ENCODE results near the gene NANOS3. TPM values are rescaled to one million over a fixed set of nuclear protein-coding genes. Genes with fewer than 3 reads are reported as not detected.

Gene NANOS3
- total and polyA plus RNA-seq, 2 of the 13 experiments (the other 11 are each of a cell fraction or from before 2014, with no cell fraction given), result 0.21 TPM; not detected in 1

DNA sequence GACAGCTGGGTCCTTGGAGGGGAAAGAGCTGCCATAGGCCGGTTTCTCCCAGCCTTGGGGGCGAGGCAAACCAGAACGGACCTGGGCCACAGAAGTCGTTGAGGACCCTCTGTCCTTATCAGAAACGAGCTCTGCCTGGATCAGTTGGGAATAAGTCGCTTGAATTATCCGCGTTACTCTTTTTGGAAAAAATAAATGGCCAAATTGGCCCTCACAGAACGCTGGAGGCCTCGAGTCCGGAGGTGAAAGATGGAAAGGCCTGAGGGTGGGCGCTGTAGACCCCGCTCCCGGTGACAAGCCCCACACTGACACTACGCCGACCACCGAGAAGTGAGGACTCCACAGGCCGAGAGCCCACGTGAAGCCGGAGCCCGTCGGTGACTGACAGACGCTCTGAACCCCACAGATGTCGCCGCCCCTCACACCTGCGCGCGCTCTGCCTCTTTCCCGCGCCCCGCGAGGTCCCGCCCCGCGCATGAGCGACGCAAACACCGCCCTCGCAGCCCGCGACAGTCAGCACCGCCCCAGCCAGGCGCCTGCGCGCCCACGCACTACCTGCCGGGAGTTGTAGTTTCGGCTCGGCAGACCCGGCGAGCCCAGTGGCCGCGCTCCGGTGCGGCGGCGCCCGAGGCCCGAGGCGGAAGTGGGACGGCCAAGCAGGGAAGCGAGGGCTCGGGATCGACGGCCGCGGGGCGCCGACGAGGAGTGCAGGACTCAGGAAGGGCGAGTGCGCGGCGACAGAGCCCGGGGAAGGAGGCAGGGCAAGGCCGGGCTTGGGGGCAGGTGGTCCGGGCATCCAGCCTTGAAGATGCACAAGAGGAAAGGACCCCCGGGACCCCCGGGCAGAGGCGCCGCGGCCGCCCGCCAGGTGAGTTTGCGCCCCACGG is 28.9 kb downstream of the NANOS3 start, which contains the start of the genes BRME1 and CC2D1A (continued):
- no peak for TF ChIP-seq ZKSCAN5 (CRISPR knock-in tag; IDR thresholded peaks at IDR 0.05)
- no peak for TF ChIP-seq ETV6 (CRISPR knock-in tag; conservative IDR thresholded peaks at IDR 0.05)
- TF ChIP-seq ZNF441 (CRISPR knock-in tag; IDR thresholded peaks at IDR 0.05; ENCODE audit: borderline replicate concordance), result peak; percentile 83
- peak; percentile 32 for TF ChIP-seq PRPF4 (IDR thresholded peaks at IDR 0.05; ENCODE audit: low read depth, low read length, poor library complexity, severe bottlenecking)
- TF ChIP-seq ZNF761 (CRISPR knock-in tag; conservative IDR thresholded peaks at IDR 0.05), result no peak
- 0 out of 2 replicates have a peak, but pooled peaks have one; percentile 47 for TF ChIP-seq ZNF136 (CRISPR knock-in tag; IDR thresholded peaks at IDR 0.05; ENCODE audit: low read depth)
- TF ChIP-seq RCOR2 (CRISPR knock-in tag; IDR thresholded peaks at IDR 0.05), result no peak
- TF ChIP-seq ZNF34 (CRISPR knock-in tag; IDR thresholded peaks at IDR 0.05; ENCODE audit: borderline replicate concordance), result no peak
- TF ChIP-seq TRIM24 (CRISPR knock-in tag; IDR thresholded peaks at IDR 0.05), result no peak
- TF ChIP-seq, protein P1, sequence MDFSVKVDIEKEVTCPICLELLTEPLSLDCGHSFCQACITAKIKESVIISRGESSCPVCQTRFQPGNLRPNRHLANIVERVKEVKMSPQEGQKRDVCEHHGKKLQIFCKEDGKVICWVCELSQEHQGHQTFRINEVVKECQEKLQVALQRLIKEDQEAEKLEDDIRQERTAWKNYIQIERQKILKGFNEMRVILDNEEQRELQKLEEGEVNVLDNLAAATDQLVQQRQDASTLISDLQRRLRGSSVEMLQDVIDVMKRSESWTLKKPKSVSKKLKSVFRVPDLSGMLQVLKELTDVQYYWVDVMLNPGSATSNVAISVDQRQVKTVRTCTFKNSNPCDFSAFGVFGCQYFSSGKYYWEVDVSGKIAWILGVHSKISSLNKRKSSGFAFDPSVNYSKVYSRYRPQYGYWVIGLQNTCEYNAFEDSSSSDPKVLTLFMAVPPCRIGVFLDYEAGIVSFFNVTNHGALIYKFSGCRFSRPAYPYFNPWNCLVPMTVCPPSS (IDR thresholded peaks at IDR 0.05), result no peak
- peak; percentile 9; the same call in 1 of the 2 replicates for TF ChIP-seq BCL6 (CRISPR knock-in tag; IDR thresholded peaks at IDR 0.05)
- TF ChIP-seq MEIS2 (CRISPR knock-in tag; IDR thresholded peaks at IDR 0.05), result peak; percentile 88
- TF ChIP-seq, protein P2, sequence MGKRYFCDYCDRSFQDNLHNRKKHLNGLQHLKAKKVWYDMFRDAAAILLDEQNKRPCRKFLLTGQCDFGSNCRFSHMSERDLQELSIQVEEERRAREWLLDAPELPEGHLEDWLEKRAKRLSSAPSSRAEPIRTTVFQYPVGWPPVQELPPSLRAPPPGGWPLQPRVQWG (CRISPR knock-in tag; IDR thresholded peaks at IDR 0.05; ENCODE audit: borderline replicate concordance, low read depth), result no peak
- TF ChIP-seq, protein P3, sequence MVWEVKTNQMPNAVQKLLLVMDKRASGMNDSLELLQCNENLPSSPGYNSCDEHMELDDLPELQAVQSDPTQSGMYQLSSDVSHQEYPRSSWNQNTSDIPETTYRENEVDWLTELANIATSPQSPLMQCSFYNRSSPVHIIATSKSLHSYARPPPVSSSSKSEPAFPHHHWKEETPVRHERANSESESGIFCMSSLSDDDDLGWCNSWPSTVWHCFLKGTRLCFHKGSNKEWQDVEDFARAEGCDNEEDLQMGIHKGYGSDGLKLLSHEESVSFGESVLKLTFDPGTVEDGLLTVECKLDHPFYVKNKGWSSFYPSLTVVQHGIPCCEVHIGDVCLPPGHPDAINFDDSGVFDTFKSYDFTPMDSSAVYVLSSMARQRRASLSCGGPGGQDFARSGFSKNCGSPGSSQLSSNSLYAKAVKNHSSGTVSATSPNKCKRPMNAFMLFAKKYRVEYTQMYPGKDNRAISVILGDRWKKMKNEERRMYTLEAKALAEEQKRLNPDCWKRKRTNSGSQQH (CRISPR knock-in tag; IDR thresholded peaks at IDR 0.05; ENCODE audit: low read depth), result no peak
- TF ChIP-seq, protein P4, sequence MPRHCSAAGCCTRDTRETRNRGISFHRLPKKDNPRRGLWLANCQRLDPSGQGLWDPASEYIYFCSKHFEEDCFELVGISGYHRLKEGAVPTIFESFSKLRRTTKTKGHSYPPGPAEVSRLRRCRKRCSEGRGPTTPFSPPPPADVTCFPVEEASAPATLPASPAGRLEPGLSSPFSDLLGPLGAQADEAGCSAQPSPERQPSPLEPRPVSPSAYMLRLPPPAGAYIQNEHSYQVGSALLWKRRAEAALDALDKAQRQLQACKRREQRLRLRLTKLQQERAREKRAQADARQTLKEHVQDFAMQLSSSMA (CRISPR knock-in tag; IDR thresholded peaks at IDR 0.05), result peak; percentile 81; the same call in 1 of the 2 replicates
- no peak for TF ChIP-seq SRF (IDR thresholded peaks at IDR 0.05; ENCODE audit: low read depth, low read length)
- TF ChIP-seq, protein P5, sequence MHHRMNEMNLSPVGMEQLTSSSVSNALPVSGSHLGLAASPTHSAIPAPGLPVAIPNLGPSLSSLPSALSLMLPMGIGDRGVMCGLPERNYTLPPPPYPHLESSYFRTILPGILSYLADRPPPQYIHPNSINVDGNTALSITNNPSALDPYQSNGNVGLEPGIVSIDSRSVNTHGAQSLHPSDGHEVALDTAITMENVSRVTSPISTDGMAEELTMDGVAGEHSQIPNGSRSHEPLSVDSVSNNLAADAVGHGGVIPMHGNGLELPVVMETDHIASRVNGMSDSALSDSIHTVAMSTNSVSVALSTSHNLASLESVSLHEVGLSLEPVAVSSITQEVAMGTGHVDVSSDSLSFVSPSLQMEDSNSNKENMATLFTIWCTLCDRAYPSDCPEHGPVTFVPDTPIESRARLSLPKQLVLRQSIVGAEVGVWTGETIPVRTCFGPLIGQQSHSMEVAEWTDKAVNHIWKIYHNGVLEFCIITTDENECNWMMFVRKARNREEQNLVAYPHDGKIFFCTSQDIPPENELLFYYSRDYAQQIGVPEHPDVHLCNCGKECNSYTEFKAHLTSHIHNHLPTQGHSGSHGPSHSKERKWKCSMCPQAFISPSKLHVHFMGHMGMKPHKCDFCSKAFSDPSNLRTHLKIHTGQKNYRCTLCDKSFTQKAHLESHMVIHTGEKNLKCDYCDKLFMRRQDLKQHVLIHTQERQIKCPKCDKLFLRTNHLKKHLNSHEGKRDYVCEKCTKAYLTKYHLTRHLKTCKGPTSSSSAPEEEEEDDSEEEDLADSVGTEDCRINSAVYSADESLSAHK (CRISPR knock-in tag; IDR thresholded peaks at IDR 0.05; ENCODE audit: borderline replicate concordance), result 0 out of 2 replicates have a peak, but pooled peaks have one; percentile 24
- TF ChIP-seq ZNF30 (CRISPR knock-in tag; IDR thresholded peaks at IDR 0.05), result 0 out of 2 replicates have a peak, but pooled peaks have one; percentile 23
- no peak for TF ChIP-seq RARA (CRISPR knock-in tag; IDR thresholded peaks at IDR 0.05)
- TF ChIP-seq, protein P6, sequence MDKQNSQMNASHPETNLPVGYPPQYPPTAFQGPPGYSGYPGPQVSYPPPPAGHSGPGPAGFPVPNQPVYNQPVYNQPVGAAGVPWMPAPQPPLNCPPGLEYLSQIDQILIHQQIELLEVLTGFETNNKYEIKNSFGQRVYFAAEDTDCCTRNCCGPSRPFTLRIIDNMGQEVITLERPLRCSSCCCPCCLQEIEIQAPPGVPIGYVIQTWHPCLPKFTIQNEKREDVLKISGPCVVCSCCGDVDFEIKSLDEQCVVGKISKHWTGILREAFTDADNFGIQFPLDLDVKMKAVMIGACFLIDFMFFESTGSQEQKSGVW (CRISPR knock-in tag; IDR thresholded peaks at IDR 0.05; ENCODE audit: borderline replicate concordance), result no peak
- peak; percentile 68; the same call in 1 of the 2 replicates for TF ChIP-seq NRL (CRISPR knock-in tag; IDR thresholded peaks at IDR 0.05; ENCODE audit: borderline replicate concordance)
- TF ChIP-seq PAF1 (CRISPR knock-in tag; IDR thresholded peaks at IDR 0.05), result no peak

Data from HepG2 (cell line).